Measurements from ENCODE around the gene BCAS3. TPM values are rescaled to one million over a fixed set of nuclear protein-coding genes. Genes with fewer than 3 reads are reported as not detected.

The BCAS3 gene
- total RNA-seq, 1 donor from 2014 or later: 30.5 TPM

DNA sequence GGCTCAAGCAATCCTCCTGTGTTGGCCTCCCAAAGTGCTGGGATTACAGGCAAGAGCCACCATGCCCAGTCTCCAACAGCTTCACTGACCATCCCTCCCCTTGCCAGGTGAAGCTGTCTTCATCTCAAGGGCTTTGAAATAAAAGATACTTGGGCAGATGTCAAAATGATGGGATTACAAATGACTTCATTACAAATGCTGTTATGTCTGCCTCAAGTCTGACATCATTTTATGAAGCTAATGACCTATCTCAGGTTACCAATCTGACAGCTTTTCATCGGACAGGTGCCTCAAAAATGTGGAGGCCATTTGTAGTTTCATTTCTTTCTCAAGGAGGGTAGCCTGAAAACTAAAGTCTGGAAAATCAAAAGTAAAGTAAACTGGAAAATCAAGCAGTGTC, 398.3 kb downstream of the BCAS3 start:
- DNase-seq (ENCODE audit: low read depth, low spot score): no peak
- Mint-ChIP-seq H3K9me3 (no peaks in the 10 kb centered on the region), H3K4me3 (no peak overlapping the region), H3K27me3 (ENCODE audit: low read depth) (no peaks in the 10 kb centered on the region), H3K36me3 (ENCODE audit: low read depth) (peaks cover 6% of the 10 kb centered on the region), H3K27ac (ENCODE audit: unreplicated experiment) (no peak overlapping the region), H3K4me1 (peaks cover 9% of the 10 kb centered on the region)
- TF ChIP-seq, protein P1, sequence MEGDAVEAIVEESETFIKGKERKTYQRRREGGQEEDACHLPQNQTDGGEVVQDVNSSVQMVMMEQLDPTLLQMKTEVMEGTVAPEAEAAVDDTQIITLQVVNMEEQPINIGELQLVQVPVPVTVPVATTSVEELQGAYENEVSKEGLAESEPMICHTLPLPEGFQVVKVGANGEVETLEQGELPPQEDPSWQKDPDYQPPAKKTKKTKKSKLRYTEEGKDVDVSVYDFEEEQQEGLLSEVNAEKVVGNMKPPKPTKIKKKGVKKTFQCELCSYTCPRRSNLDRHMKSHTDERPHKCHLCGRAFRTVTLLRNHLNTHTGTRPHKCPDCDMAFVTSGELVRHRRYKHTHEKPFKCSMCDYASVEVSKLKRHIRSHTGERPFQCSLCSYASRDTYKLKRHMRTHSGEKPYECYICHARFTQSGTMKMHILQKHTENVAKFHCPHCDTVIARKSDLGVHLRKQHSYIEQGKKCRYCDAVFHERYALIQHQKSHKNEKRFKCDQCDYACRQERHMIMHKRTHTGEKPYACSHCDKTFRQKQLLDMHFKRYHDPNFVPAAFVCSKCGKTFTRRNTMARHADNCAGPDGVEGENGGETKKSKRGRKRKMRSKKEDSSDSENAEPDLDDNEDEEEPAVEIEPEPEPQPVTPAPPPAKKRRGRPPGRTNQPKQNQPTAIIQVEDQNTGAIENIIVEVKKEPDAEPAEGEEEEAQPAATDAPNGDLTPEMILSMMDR (conservative IDR thresholded peaks at IDR 0.05): no peak

DNA sequence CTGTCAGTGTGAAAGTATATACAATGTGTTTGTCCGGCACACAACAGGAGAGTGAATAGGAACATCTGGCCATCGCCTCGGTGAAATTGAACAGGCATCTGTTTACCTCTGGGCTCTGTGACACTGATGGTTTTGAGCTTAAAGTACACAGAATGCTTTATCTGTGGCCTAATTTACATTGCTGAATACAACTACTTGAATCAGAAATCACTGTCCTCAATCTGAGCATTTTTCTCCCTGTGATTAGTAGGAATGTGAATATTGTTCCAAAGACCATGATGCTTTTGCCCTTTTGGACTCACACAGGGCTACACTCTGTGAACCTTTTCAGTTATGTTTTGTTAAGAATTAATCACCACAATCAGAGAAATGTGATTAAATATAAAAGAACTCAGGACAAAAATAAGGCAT, 399.0 kb downstream of the BCAS3 start:
- TF ChIP-seq, protein P1 (conservative IDR thresholded peaks at IDR 0.05): no peak
- no peak overlapping the region for H3K27ac Mint-ChIP-seq (ENCODE audit: unreplicated experiment)
- no peak overlapping the region for H3K4me3 Mint-ChIP-seq
- peaks cover 9% of the 10 kb centered on the region for H3K4me1 Mint-ChIP-seq
- DNase-seq (ENCODE audit: low read depth, low spot score): no peak
- H3K9me3 Mint-ChIP-seq: no peaks in the 10 kb centered on the region
- peaks cover 6% of the 10 kb centered on the region for H3K36me3 Mint-ChIP-seq (ENCODE audit: low read depth)
- H3K27me3 Mint-ChIP-seq (ENCODE audit: low read depth): no peaks in the 10 kb centered on the region

- Mint-ChIP-seq H3K4me3 (no peak overlapping the region), H3K4me1 (no peaks in the 10 kb centered on the region), H3K27ac (ENCODE audit: unreplicated experiment) (no peak overlapping the region), H3K9me3 (no peaks in the 10 kb centered on the region), H3K27me3 (ENCODE audit: low read depth) (no peaks in the 10 kb centered on the region), H3K36me3 (ENCODE audit: low read depth) (peaks cover 6% of the 10 kb centered on the region)
- no peak for DNase-seq (ENCODE audit: low read depth, low spot score)
- TF ChIP-seq, protein P1 (conservative IDR thresholded peaks at IDR 0.05): no peak
These were observed 404.3 kb downstream of the BCAS3 start for GRCh38 chr17:61081959-61082358.

DNA sequence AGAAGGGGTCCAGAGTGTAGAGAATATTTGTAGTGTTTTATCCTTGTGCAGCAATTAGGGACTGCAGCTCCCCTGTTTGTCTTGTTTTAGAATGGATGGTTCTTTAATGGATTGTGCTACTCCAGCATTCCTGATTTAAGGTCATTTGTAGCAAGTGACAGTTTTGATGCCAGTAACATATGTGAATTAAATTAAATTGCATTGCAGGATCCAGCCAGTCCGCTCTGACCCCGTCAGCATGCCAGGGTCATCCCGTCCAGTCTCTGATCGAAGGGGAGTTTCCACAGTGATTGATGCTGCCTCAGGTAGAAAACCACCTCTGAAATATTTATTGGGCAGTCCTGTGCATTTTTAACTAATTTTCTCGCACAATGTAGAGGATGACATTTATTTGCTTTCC, 406.6 kb downstream of the BCAS3 start:
- Mint-ChIP-seq H3K27ac (ENCODE audit: unreplicated experiment) (no peak overlapping the region), H3K4me1 (no peaks in the 10 kb centered on the region), H3K9me3 (peaks cover 2% of the 10 kb centered on the region), H3K4me3 (no peak overlapping the region), H3K36me3 (ENCODE audit: low read depth) (peaks cover 11% of the 10 kb centered on the region), H3K27me3 (ENCODE audit: low read depth) (no peaks in the 10 kb centered on the region)
- DNase-seq (ENCODE audit: low read depth, low spot score): no peak
- TF ChIP-seq, protein P1 (conservative IDR thresholded peaks at IDR 0.05): no peak

DNA sequence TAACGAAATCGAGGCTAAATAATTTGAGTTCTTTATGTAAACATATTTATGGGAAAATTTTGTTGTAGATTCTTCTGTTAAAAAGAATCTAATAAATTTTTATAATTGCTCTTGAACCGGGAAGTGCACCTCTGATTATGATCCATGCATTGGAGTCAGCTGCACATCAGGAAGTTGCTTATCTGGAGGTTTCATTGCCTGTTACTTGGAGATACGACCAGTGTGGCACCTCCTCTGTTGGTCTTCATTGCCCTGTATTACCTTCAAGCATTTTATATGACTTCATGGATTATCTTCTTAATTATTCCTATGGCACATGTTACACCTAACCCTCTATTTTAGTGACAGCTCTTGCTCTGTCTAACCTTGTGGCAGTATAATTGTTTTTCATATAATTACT, 409.4 kb downstream of the BCAS3 start:
- DNase-seq (ENCODE audit: low read depth, low spot score): no peak
- Mint-ChIP-seq H3K4me1 (no peaks in the 10 kb centered on the region), H3K36me3 (ENCODE audit: low read depth) (peaks cover 21% of the 10 kb centered on the region), H3K27ac (ENCODE audit: unreplicated experiment) (no peak overlapping the region), H3K27me3 (ENCODE audit: low read depth) (no peaks in the 10 kb centered on the region), H3K4me3 (no peak overlapping the region), H3K9me3 (peaks cover 14% of the 10 kb centered on the region)
- TF ChIP-seq, protein P1 (conservative IDR thresholded peaks at IDR 0.05): no peak

DNA sequence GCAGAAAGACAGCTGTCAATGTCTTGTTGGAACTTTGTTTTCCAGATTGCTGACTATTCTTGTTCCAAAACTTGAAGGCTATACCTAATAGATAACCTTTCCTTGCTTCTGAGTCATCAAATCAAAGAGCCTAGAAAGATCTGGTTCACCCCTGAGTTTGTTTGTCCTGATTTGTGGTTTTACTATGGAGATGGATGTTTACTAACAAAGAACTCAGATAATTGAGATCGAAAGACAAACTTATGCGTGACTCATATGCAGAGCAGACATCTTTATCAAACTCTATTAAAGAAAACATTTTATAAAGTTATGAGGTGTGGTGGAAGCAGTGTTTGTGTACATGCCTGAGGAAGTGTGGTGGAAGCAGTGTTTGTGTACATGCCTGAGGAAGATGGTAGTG, 410.9 kb downstream of the BCAS3 start:
- no peak for DNase-seq (ENCODE audit: low read depth, low spot score)
- no peaks in the 10 kb centered on the region for H3K4me1 Mint-ChIP-seq
- H3K27me3 Mint-ChIP-seq (ENCODE audit: low read depth): no peaks in the 10 kb centered on the region
- TF ChIP-seq, protein P1 (conservative IDR thresholded peaks at IDR 0.05): no peak
- no peak overlapping the region for H3K27ac Mint-ChIP-seq (ENCODE audit: unreplicated experiment)
- no peak overlapping the region for H3K4me3 Mint-ChIP-seq
- peaks cover 16% of the 10 kb centered on the region for H3K9me3 Mint-ChIP-seq
- peaks cover 27% of the 10 kb centered on the region for H3K36me3 Mint-ChIP-seq (ENCODE audit: low read depth)
